RWPE1 (cell line): ENCODE results near the gene CDCA7L.
"Not testable (repeated sequence)": the region's sequence is repeated elsewhere in the genome, so short reads cannot be mapped to it uniquely, and the experiment has no call there.

ENCODE experiments used
- CTCF ChIA-PET: fragments of 350-600 bp; sonication (Branson Sonifier 250); formaldehyde crosslinking; extraction: SDS; loops from one replicate; lab custom pipeline; 2021; lab: Yijun Ruan, JAX
- POLR2A ChIA-PET: fragments of 400-600 bp; formaldehyde crosslinking; extraction: SDS; loops from one replicate; lab custom pipeline; 2020; ENCODE audit warnings: antibody characterized with exemption; ENCODE audit not compliant: low non-redundant PET; lab: Yijun Ruan, JAX
- DNase-seq: peaks from one replicate; pipeline ENCODE4 v3.0.0; 2012; ENCODE audit warnings: low spot score
- H3K27ac ChIP-seq: fragments of 450-650 bp; 2 replicates; pipeline ENCODE4 v1.5.1; 2017
- CTCF ChIP-seq: fragments of 450-650 bp; conservative IDR thresholded peaks from 2 replicates; pipeline ENCODE4 v1.5.1; 2017; ENCODE audit warnings: low read depth, mild to moderate bottlenecking

The CDCA7L gene

GRCh38 chr7:21941611-21942141, 4.0 kb downstream of the CDCA7L start:
- H3K27ac ChIP-seq, result no peak overlapping the region
- POLR2A ChIA-PET, result no interaction called here
- peak; percentile 69 for DNase-seq
- no peak for TF ChIP-seq CTCF
- CTCF ChIA-PET, result interaction anchor here (0.5 to 0.8 kb wide), 2 partner anchors 53 to 1628 kb away, joined by 3 to 6 read pairs; no protein-coding TSS in a partner anchor

- H3K27ac ChIP-seq, result no peak overlapping the region
- ChIA-PET POLR2A (no interaction called here), CTCF (interaction anchor here (0.6 to 1.0 kb wide), 2 partner anchors 36 to 57 kb away, joined by 3 to 4 read pairs; no protein-coding TSS in a partner anchor)
- TF ChIP-seq CTCF, result no peak
- no peak for DNase-seq
Measured at GRCh38 chr7:21939858-21940372, 5.8 kb downstream of the CDCA7L start.

DNA sequence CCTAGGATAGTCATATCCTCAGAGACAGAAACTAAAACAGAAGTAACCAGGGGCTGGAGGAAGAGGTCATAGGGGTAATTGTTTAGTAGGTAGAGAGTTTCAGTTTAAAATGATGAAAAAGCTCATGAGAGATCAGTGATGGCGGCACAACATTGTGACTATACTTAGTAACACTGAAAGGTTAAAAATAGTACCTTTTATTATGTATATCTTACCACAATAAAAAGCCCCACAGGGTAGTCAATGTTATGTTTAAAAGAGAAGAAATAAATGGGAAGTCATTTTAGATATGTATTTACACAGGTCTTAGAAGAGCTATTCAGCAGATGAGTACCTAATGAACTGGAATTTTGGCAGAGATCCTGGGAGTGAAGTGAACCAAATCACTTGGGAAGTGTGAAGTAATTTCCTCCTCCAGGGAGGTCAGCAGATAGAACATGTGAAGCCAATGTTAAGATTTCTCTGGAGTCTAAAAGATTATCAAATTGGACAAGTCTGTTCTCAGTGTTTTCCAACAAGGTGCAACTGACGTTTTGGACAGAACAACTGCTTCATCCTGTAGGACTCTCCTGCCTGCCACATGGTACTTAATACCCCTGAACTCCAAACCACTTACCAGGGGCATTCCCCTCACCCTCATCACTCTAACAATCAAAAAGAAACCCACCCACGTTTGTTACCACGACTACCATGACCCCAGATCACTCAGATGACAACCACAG, 6.4 kb downstream of the CDCA7L start:
- no peak for DNase-seq
- POLR2A ChIA-PET, result no interaction called here
- no peak for TF ChIP-seq CTCF
- CTCF ChIA-PET, result interaction anchor here (0.6 to 1.0 kb wide), 3 partner anchors 36 to 85 kb away, joined by 3 to 4 read pairs (median 3); no protein-coding TSS in a partner anchor
- H3K27ac ChIP-seq, result no peak overlapping the region

GRCh38 chr7:21938463-21938862, 7.2 kb downstream of the CDCA7L start:
- DNase-seq, result no peak
- TF ChIP-seq CTCF, result no peak
- no peak overlapping the region for H3K27ac ChIP-seq
- POLR2A ChIA-PET, result no interaction called here
- CTCF ChIA-PET, result no interaction called here

DNA sequence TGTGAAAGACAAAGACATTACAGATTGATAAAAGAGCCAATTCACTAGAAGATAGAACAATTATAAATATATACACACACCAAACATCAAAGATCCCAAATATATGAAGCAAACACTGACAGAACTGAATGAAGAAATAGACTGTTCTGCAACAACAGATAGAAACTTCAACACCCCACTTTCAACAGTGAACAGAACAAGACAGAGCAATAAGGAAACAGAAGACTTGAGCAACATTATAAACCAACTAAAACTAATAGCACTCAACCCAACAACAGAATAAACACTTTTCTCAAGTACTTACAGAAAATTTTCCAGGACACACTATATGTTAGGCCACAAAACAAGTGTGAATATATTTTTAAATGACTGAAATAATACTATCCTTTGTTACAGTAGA, 10.9 kb downstream of the CDCA7L start:
- H3K27ac ChIP-seq, result no peak overlapping the region
- no peak for DNase-seq
- no peak for TF ChIP-seq CTCF
- ChIA-PET CTCF (no interaction called here), POLR2A (no interaction called here)

- CTCF ChIA-PET, POLR2A ChIA-PET, H3K27ac ChIP-seq, DNase-seq: not testable (repeated sequence)
Measured at GRCh38 chr7:21933293-21933692, 12.4 kb downstream of the CDCA7L start.

DNA sequence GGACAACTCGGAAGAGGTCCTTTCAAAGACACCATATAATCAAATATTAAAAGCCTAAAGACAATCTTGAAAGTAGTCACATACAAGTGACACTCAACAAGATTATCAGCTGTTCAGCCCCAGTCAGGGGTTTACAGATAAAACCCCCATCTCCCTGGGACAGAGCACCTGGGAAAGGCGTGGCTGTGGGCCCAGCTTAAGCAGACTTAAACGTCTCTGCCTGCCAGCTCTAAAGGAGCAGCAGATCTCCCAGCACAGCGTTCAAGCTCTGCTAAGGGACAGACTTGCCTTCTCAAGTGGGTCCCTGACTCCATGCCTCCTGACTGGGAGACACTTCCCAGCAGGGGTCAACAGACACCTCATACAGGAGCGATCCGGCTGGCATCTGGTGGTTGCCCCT, 18.0 kb downstream of the CDCA7L start:
- H3K27ac ChIP-seq, result no peak overlapping the region
- POLR2A ChIA-PET, result no interaction called here
- TF ChIP-seq CTCF, result no peak
- no peak for DNase-seq
- CTCF ChIA-PET, result no interaction called here
